CD4-positive, alpha-beta T cell treated with Interleukin-1 beta for 1 hour (primary cell): Measurements from ENCODE around the gene CREB1.
"Not testable (repeated sequence)": the region's sequence is repeated elsewhere in the genome, so short reads cannot be mapped to it uniquely, and the experiment has no call there.

Experiments
- DNase-seq, 2 donors: peaks; one replicate each; pipeline ENCODE4 v3.0.0-alpha.2; 2020 to 2022

The CREB1 gene

GRCh38 chr2:207529330-207530159 lies at the start of gene CREB1:
Gene CREB1, plus strand, starts transcription at chr2:207529962. Its CDS starts 25,674 bp downstream, at chr2:207555636.
- DNase-seq: peak; percentile 100

GRCh38 chr2:207480521-207481040 lies 49.2 kb upstream of the CREB1 start:
- no peak for DNase-seq

- DNase-seq: no peak
Measured at GRCh38 chr2:207481924-207482323, 47.8 kb upstream of the CREB1 start.

DNA sequence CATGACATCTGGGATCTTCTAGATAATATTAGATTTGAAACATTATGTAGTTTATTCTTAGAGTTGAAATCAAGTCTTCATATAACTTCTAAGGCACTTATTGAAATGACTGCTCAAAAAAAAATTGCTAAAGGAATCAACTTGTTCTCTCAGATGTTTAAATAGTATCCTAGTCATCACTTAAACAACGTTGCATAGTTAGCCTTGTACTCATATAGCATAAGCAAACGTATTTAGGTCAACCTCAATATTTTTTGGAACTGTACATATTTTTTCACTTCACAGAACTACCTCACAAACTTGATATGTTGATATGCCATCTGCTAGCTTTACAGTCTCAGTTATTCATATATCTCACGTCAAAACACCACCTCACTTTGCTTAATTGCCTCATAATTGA lies 47.1 kb upstream of the CREB1 start:
- no peak for DNase-seq

DNA sequence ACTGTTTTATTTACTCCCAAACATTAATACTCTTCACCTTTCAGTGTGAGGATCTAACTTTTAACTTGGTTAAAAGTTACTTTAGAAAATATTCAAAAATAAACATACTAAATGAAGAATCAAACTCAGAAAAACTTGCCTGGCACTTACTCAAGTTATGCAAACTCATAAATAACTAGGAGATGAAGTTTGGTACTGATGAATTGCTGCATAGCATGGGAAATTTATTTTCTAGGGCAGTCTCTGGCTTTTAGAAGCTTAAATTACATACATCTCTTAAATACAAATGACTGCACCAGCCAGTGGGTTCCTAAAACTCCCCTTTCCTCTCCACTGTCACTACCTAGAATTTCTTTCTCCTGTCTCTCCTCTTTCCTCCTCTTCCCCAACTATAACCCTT lies 46.7 kb upstream of the CREB1 start:
- DNase-seq: no peak

GRCh38 chr2:207483477-207483876 lies 46.3 kb upstream of the CREB1 start:
- no peak for DNase-seq

DNA sequence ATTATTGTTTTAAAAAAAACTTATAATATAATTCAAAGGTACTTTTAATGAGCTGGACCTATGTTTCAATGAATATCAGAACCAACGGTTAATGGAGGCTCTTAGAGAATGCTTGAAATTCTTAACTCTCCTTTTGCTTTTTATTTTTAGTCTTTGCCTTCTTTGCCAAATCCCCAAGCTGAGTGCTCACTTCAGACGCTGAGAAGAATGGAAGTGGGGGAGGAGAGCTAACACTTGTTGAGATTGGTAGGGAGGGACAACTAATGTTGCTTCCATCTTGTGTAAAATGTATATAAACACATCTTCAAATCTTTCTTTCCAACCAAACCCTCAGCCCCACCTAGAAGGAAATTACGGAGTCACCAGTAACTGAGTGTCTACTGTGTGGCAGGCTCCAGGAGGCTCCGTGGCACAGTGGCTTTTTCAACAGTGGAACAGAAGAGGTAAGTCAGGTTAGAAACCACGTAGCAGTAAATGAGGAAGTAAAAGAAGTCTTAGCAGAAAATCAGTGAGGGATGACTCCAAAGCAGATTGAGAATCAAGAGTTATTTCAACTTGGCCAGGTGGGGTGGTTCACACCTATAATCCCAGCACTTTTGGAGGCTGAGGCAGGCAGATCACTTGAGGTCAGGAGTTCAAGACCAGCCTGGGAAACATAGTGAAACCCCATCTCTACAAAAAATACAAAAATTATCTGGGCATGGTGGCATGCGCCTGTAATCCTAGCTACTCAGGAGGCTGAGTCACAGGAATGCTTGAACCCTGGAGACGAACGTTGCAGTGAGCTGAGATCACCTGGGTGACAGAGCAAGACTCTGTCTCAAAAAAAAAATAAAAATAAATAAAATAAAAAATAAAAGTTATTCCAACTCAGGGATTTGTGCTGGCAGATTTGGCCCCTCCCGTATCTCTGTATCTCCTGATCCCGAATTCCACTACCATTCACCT lies 45.0 kb upstream of the CREB1 start:
- peak in 1 of 2 donors; percentile 33 for DNase-seq

DNA sequence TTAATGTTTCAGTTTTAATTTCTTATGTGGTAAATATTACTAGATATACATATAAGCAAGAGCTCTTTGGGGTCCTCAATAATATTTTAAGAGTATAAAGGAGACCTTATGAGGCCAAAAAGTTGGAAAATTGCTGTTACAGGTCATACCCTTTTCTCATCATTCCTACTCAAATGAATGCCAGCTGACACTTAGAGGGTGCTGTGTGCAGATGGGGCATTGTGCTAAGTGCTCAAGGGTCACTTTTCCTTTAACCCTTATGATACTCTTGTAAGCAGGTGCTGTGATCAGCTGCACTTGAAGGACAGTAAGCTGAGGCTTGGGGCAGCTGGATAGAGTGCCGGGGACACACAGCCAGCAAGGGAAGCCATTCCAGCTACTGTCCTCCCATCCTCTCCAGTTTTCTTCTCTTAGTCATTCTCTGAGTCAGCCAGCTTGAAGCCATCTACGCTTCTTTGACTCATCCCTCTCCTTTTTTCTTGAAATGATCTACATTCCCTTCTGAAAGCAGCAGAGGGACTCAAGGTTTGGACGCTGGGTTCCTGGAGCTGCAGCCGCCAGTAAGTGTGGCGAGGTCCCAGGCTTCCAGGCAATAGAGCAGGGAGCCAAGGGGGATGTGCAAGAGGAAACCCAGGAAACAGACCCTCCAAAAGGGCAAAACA lies 42.0 kb upstream of the CREB1 start:
- no peak for DNase-seq

DNA sequence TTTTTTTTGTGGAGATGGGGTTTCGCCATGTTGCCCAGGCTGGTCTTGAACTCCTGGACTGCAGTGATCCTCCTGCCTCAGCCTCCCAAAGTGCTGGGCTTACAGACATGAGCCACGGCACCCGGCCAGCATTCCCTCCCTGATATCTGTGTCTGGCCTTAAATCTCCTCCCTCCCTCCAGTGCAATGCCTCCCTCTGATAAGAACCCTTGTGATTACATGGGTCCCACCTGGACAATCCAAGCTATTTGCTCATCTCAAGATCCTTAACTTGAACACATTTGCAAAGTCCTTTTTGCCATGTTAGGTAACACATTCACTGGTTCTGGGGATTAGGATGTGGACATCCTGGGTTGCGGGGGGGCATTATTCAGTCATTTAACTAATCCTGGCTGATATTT lies 40.5 kb upstream of the CREB1 start:
- no peak for DNase-seq

- DNase-seq: no peak
Measured at GRCh38 chr2:207490441-207490840, 39.3 kb upstream of the CREB1 start.

GRCh38 chr2:207491086-207491485 lies 38.7 kb upstream of the CREB1 start:
- no peak for DNase-seq

DNA sequence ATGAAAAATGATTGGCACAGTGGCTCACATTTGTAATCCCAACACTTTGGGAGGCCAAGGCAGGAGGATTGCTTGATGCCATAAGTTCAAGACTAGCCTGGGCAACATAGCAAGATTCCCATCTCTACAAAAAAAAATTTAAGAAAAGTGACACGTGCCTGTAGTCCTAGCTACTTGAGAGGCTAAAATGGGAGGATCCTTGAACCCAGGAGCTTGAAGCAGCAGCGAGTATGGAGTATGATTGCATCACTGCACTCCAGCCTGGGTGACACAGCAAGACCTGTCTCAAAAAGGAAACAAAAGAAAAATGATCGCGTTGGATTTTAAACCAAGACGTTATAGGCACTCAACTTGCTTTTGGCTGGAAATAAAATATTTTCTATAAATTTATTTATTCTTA lies 37.8 kb upstream of the CREB1 start:
- peak in 1 of 2 donors; percentile 17 for DNase-seq

- DNase-seq: no peak
Measured at GRCh38 chr2:207492461-207492860, 37.3 kb upstream of the CREB1 start.

DNA sequence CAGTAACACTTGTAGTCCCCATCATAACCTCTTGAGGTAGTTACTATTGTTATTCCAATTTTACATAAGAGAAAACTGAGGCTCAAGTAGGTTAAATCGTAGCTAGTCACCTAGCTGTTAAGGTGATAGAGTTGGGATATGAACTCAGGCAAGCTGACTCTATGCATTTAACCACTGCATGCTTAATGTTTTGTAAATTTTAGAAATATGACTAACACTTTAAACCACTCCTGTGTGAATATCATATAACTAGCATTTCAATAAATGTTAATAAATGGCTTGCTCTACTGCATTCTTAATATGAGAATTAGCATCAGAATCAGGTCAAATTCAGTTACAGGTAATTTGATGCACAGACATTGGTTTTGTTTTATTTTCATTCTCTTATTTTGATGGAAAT lies 35.6 kb upstream of the CREB1 start:
- no peak for DNase-seq

DNA sequence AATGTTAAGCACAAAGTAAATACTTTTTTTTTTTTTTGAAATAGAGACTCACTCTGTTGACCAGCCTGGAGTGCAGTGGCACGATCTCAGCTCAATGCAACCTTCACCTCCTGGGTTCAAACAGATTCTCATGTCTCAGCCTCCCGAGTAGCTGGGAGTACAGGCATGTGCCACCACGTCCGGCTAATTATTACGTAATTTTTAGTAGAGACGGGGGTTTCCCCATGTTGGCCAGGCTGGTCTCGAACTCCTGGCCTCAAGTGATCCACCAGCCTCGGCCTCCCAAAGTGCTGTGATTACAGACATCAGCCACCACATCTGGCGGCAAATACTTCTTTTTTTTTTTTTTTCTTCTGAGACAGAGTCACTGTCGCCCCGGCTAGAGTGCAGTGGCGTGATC lies 32.8 kb upstream of the CREB1 start:
- not testable (repeated sequence) for DNase-seq

DNA sequence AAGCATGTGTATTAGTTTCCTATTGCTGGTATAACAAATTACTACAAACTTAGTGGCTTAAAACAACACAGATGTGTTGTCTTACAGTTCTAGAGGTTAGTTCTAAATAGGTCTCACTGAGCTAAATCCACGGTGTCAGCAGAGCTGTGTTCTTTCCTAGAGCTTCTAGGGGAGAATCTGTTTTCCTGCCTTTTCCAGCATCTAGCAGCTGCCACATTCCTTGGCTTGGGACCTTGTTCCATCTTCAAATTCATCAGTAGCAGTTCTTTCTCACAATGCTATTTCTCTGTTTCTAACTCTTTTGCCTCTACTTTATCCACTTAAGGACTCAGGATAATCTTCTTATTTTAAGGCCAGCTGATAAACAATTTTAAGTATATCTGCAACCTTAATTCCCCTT lies 32.2 kb upstream of the CREB1 start:
- no peak for DNase-seq

GRCh38 chr2:207498427-207498826 lies 31.3 kb upstream of the CREB1 start:
- no peak for DNase-seq

DNA sequence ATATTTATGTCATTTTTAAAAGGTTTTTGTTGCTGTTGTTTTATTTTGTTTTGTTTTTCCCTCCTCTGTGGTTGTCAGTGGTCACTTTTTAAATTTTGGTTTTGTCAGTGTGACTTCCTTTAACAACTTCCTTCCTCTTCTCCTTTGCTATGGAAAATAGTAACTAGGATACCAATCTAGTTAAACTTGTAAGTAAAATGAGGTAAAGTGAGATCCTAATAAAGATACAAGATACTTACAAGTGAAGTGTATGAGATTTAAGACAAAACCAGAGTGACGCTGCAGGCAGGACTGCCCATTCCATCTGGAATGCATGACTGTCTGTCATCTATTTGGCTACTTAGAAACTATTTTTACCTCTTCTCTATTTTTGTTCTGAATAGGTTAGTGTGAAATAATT lies 30.6 kb upstream of the CREB1 start:
- no peak for DNase-seq

DNA sequence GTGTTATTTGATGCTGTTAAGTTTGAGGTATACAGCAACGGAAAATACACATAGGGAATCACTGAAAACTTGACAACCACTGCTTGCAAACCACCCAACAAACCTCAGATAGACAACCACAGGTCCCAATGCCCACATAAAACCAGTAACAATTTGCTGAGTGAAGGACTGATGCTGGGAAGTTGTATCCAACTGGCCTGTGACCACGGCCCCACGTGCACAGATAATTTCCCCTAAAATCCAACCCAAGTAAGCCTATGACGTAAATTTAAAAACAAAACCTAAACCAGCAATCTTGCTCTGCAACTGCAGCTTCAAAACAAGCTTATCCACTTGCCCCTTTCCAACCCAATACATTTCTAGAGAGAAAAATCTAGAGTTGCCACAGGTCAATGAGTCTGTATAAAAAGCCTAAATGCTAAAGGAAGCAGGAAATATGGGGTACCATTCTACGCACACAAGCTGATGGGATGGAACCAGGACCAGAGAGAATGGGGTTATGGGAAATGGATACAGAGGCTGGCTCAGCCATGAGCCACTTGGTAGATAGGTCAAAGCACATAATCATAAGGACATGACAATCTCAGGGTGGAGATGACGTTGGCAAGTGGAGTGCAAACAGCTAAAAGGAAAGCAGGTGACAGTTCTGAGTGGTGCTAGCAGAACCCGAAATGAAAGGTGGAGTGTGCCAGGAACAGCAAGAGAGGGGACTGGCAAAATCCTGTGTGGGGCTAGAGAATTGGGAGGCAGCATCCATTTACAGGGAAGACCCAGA lies 27.8 kb upstream of the CREB1 start:
- peak in 1 of 2 donors; percentile 37 for DNase-seq

- DNase-seq: peak in 1 of 2 donors; percentile 53
Measured at GRCh38 chr2:207502577-207503198, 27.1 kb upstream of the CREB1 start.

DNA sequence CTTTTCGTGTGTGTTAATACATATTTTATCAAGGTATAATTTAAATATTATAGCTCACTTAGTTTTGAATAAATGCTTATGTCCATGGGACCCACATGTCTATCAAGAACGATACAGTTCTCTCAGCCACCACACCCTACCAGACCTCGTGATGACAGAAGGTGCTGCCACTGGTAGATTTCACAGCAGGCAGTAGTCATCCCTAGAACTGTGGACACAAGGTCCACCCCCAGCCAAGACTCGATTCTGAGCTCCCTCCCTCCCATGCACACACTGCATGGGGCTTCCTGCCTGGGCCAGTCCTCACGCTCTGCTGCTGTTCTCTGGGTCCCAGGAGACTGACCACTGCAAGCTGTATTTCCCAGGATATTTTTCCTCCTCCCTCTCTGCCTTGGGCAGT lies 26.5 kb upstream of the CREB1 start:
- peak in 1 of 2 donors; percentile 58 for DNase-seq
